IMR-90 (cell line): ENCODE results near the gene CEP70. TPM values are rescaled to one million over a fixed set of nuclear protein-coding genes. Genes with fewer than 3 reads are reported as not detected.

ENCODE experiments used
- ATAC-seq: fragments of 200-7000 bp; cut with Tn5 transposase; 2 replicates; pipeline ENCODE4 v1.9.1; 2020; ENCODE audit warnings: low read depth, mild to moderate bottlenecking, moderate library complexity
- BruUV-seq: library from RNA; stranded (reverse); fragments of 400-500 nt; replicated peaks from 2 replicates; lab custom pipeline; 2021; lab: Mats Ljungman, UMichigan
- CTCF ChIA-PET: fragments of 300-600 bp; formaldehyde crosslinking; extraction: SDS; loops from one replicate; lab custom pipeline; 2021; ENCODE audit warnings: antibody characterized with exemption; lab: Yijun Ruan, JAX
- POLR2A ChIA-PET: fragments of 300-600 bp; sonication (Branson Sonifier 250); formaldehyde crosslinking; loops from one replicate; lab custom pipeline; 2022; ENCODE audit warnings: antibody characterized with exemption; ENCODE audit not compliant: unreplicated experiment; lab: Charles Lee
- DNase-seq: peaks from one replicate; pipeline ENCODE4 v3.0.0; 2013
- H2AFZ ChIP-seq: replicated peaks from 2 replicates; pipeline ENCODE3; 2013; ENCODE audit warnings: low read length, mild to moderate bottlenecking; ENCODE audit not compliant: poor library complexity
- H2AK5ac ChIP-seq: 2 replicates; pipeline ENCODE4 v1.6.1; 2013; ENCODE audit warnings: low read depth, low read length, inconsistent platforms
- H2AK9ac ChIP-seq: replicated peaks from 2 replicates; pipeline ENCODE3; 2013; ENCODE audit warnings: mild to moderate bottlenecking, low read depth, low read length, moderate library complexity; ENCODE audit not compliant: poor library complexity
- H2BK120ac ChIP-seq: 2 replicates; pipeline ENCODE4 v1.6.1; 2013; ENCODE audit warnings: low read depth, low read length, inconsistent platforms
- H2BK15ac ChIP-seq: 3 replicates; pipeline ENCODE4 v1.6.1; 2013; ENCODE audit warnings: low read depth, low read length, inconsistent platforms
- H2BK20ac ChIP-seq: 2 replicates; pipeline ENCODE4 v1.6.1; 2013; ENCODE audit warnings: low read depth, mild to moderate bottlenecking, inconsistent platforms, low read length, moderate library complexity
- H2BK5ac ChIP-seq: 2 replicates; pipeline ENCODE4 v1.6.1; 2013; ENCODE audit warnings: mild to moderate bottlenecking, low read depth, low read length, inconsistent platforms; ENCODE audit not compliant: poor library complexity, severe bottlenecking
- H3K14ac ChIP-seq: replicated peaks from 2 replicates; pipeline ENCODE4 v1.6.1; 2013; ENCODE audit warnings: low read depth, low read length, inconsistent platforms
- H3K18ac ChIP-seq: 2 replicates; pipeline ENCODE4 v1.6.1; 2013; ENCODE audit warnings: low read depth, low read length, control low read depth
- H3K23ac ChIP-seq: 2 replicates; pipeline ENCODE4 v1.6.1; 2013; ENCODE audit warnings: low read depth, low read length, inconsistent platforms
- H3K27ac ChIP-seq: 2 replicates; pipeline ENCODE4 v1.5.1; 2013; ENCODE audit warnings: mild to moderate bottlenecking, control low read depth, low read length; ENCODE audit not compliant: insufficient read depth
- H3K27me3 ChIP-seq: 2 replicates; pipeline ENCODE4 v1.6.1; 2013; ENCODE audit warnings: low read length; ENCODE audit not compliant: control insufficient read depth, insufficient read depth
- H3K36me3 ChIP-seq: 2 replicates; pipeline ENCODE4 v1.6.1; 2013; ENCODE audit warnings: low read length, mixed read lengths; ENCODE audit not compliant: control insufficient read depth, insufficient read depth
- H3K4ac ChIP-seq: 2 replicates; pipeline ENCODE4 v1.6.1; 2013; ENCODE audit warnings: low read depth, low read length, inconsistent platforms
- H3K4me1 ChIP-seq: 2 replicates; pipeline ENCODE4 v1.6.1; 2013; ENCODE audit warnings: low read length, mixed read lengths; ENCODE audit not compliant: control insufficient read depth, insufficient read depth
- H3K4me2 ChIP-seq: 2 replicates; pipeline ENCODE4 v1.6.1; 2013; ENCODE audit warnings: low read depth, mild to moderate bottlenecking, control low read depth, low read length, moderate library complexity
- H3K4me3 ChIP-seq: 2 replicates; pipeline ENCODE4 v1.5.1; 2013; ENCODE audit warnings: low read depth, mild to moderate bottlenecking, control low read depth, low read length, moderate library complexity; ENCODE audit not compliant: insufficient read depth
- H3K56ac ChIP-seq: 2 replicates; pipeline ENCODE4 v1.6.1; 2013; ENCODE audit warnings: low read length, inconsistent platforms; ENCODE audit not compliant: insufficient read depth; ENCODE audit errors: extremely low read depth
- H3K79me1 ChIP-seq, 2 experiments: 2 replicates each; pipeline ENCODE4 v1.6.1; 2013; ENCODE audit warnings: low read length in 2 of 2, inconsistent platforms in 1 of 2, low read depth in 1 of 2
- H3K9ac ChIP-seq: 2 replicates; pipeline ENCODE4 v1.6.1; 2013; ENCODE audit warnings: low read depth, low read length, control low read depth
- H3K9me1 ChIP-seq: 2 replicates; pipeline ENCODE4 v1.6.1; 2013; ENCODE audit warnings: low read length, inconsistent platforms; ENCODE audit not compliant: insufficient read depth
- H3K9me3 ChIP-seq: 2 replicates; pipeline ENCODE4 v1.6.1; 2013; ENCODE audit warnings: low read length; ENCODE audit not compliant: control insufficient read depth, insufficient read depth
- H4K20me1 ChIP-seq: 2 replicates; pipeline ENCODE4 v1.6.1; 2013; ENCODE audit warnings: low read length, inconsistent platforms; ENCODE audit not compliant: insufficient read depth
- H4K5ac ChIP-seq: 2 replicates; pipeline ENCODE4 v1.6.1; 2013; ENCODE audit warnings: mild to moderate bottlenecking, low read depth, low read length, control low read depth
- H4K8ac ChIP-seq, 2 experiments: 2 replicates each; pipeline ENCODE4 v1.6.1; 2013; ENCODE audit warnings: low read depth in 2 of 2, low read length in 2 of 2, control low read depth in 1 of 2, inconsistent platforms in 1 of 2
- H4K91ac ChIP-seq: 2 replicates; pipeline ENCODE4 v1.6.1; 2013; ENCODE audit warnings: low read depth, low read length, inconsistent platforms; ENCODE audit not compliant: insufficient read depth
- BHLHE40 ChIP-seq: fragments of 150-350 bp; IDR thresholded peaks from 2 replicates; pipeline ENCODE4 v1.6.1; 2016; ENCODE audit warnings: mild to moderate bottlenecking, low read depth, low read length
- CEBPB ChIP-seq: IDR thresholded peaks from 2 replicates; pipeline ENCODE4 v1.6.1; 2012; ENCODE audit warnings: low read depth, low read length, improper control_type of control experiment
- CHD1 ChIP-seq: IDR thresholded peaks from 2 replicates; pipeline ENCODE4 v1.6.1; 2012; ENCODE audit warnings: low read depth, low read length, improper control_type of control experiment
- FOS ChIP-seq: fragments of 150-350 bp; IDR thresholded peaks from 2 replicates; pipeline ENCODE4 v1.6.1; 2016; ENCODE audit warnings: low read depth, low read length
- MAFK ChIP-seq: IDR thresholded peaks from 2 replicates; pipeline ENCODE4 v1.6.1; 2012; ENCODE audit warnings: low read depth, low read length, improper control_type of control experiment
- MAZ ChIP-seq: IDR thresholded peaks from 2 replicates; pipeline ENCODE4 v1.6.1; 2012; ENCODE audit warnings: low read depth, mild to moderate bottlenecking, low read length, improper control_type of control experiment, moderate library complexity, borderline replicate concordance
- MXI1 ChIP-seq: IDR thresholded peaks from 2 replicates; pipeline ENCODE4 v1.6.1; 2012; ENCODE audit warnings: low read depth, mild to moderate bottlenecking, low read length, moderate library complexity, borderline replicate concordance
- POLR2A ChIP-seq: IDR thresholded peaks from 2 replicates; pipeline ENCODE4 v1.6.1; 2012; ENCODE audit warnings: mild to moderate bottlenecking, low read depth, low read length
- RCOR1 ChIP-seq: IDR thresholded peaks from 2 replicates; pipeline ENCODE4 v1.6.1; 2012; ENCODE audit warnings: mild to moderate bottlenecking, low read length, improper control_type of control experiment; ENCODE audit not compliant: insufficient replicate concordance
- RFX5 ChIP-seq: IDR thresholded peaks from 2 replicates; pipeline ENCODE4 v1.8.0; 2012; ENCODE audit warnings: low read depth, mild to moderate bottlenecking, low read length, moderate library complexity
- SMC3 ChIP-seq: fragments of 150-350 bp; IDR thresholded peaks from 2 replicates; pipeline ENCODE4 v1.6.1; 2016; ENCODE audit warnings: low read depth, mild to moderate bottlenecking, antibody characterized with exemption, low read length, moderate library complexity
- WGBS, 2 experiments: methylation state at CpG; one replicate each; pipeline versions ENCODE4 v1.1.5 to v1.1.7; 2013; ENCODE audit warnings: missing lambda C conversion rate in 2 of 2; ENCODE audit not compliant: insufficient read length in 1 of 2; ENCODE audit errors: extremely low coverage in 2 of 2; 5-methylcytosine and 5-hydroxymethylcytosine counted together
- dilution Hi-C: fragments of 300-500 bp; cut with HindIII; formaldehyde crosslinking; loops from one replicate; pipeline ENCODE4 v1.14.3; 2018; ENCODE audit warnings: low sequenced_read_pairs; ENCODE audit not compliant: unreplicated experiment
- in situ Hi-C: fragments of 300-500 bp; cut with MboI; formaldehyde crosslinking; loops from 3 replicates; pipeline ENCODE4 v1.14.3; 2019; ENCODE audit warnings: low sequenced_read_pairs, inconsistent platforms, mixed read lengths
- intact Hi-C: fragments of 100-400 bp; cut with micrococcal nuclease; formaldehyde crosslinking; loops from 2 replicates; pipeline ENCODE4 v1.10.0; 2022
- polyA plus RNA-seq, 3 experiments: library from polyadenylated mRNA; depleted of rRNA; stranded (reverse); fragments of >200 nt; gene quantifications; 2 replicates each; pipeline ENCODE4 v1.2.3, GENCODE V29; 2012; ENCODE audit warnings: low replicate concordance in 1 of 3
- total RNA-seq: library from RNA; depleted of rRNA; stranded (reverse); fragments of >200 nt; gene quantifications from 2 replicates; pipeline ENCODE4 v1.2.3, GENCODE V29; 2012
- TF ChIP-seq, protein P1 (sequence below): conservative IDR thresholded peaks from 2 replicates; pipeline ENCODE4 v1.5.1; 2012; ENCODE audit warnings: mild to moderate bottlenecking, low read depth, low read length, improper control_type of control experiment
- TF ChIP-seq, protein P2 (sequence below): fragments of 150-350 bp; IDR thresholded peaks from 2 replicates; pipeline ENCODE4 v1.6.1; 2017; ENCODE audit warnings: mild to moderate bottlenecking, antibody characterized with exemption, low read length, low read depth

CEP70 gene
- total and polyA plus RNA-seq, 2 of the 4 experiments (the other 2 are of a cell fraction): 4.6 to 11.1 TPM

DNA sequence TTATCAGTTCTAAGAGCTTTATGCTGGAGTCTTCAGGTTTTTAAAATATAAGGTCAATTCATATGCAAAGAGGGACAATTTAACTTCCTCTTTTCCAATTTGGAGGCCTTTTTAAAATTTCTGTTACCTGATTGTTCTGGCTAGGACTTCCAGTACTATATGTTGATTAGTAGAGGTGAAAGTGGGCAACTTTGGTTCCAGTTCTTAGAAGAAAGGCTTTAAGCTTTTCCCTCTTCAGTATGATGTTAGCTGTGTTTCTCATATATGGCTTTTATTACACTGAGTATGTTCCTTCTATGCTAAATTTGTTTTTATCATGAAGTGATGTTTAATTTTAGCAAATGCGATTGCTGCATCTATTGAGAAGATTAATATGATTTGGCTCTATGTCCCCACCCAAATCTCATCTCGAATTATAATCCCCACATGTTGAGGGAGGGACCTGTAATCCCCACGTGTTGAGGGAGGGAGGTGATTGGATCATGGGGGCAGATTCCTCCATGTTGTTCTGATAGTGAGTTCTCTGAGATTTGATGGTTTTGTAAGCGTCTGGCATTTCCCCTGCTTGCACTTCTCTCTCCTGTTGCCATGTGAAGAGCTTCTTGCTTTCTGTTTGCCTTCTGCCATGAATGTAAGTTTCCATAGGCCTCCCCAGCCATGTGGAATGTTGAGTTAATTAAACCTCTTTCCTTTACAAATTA, 48.3 kb upstream of the CEP70 start:
- TF ChIP-seq FOS (no peak), MXI1 (no peak), BHLHE40 (no peak), MAFK (no peak), RFX5 (no peak), MAZ (no peak), POLR2A (no peak), RCOR1 (no peak), CHD1 (no peak), CEBPB (no peak), SMC3 (no peak)
- TF ChIP-seq, protein P1, sequence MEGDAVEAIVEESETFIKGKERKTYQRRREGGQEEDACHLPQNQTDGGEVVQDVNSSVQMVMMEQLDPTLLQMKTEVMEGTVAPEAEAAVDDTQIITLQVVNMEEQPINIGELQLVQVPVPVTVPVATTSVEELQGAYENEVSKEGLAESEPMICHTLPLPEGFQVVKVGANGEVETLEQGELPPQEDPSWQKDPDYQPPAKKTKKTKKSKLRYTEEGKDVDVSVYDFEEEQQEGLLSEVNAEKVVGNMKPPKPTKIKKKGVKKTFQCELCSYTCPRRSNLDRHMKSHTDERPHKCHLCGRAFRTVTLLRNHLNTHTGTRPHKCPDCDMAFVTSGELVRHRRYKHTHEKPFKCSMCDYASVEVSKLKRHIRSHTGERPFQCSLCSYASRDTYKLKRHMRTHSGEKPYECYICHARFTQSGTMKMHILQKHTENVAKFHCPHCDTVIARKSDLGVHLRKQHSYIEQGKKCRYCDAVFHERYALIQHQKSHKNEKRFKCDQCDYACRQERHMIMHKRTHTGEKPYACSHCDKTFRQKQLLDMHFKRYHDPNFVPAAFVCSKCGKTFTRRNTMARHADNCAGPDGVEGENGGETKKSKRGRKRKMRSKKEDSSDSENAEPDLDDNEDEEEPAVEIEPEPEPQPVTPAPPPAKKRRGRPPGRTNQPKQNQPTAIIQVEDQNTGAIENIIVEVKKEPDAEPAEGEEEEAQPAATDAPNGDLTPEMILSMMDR: no peak
- TF ChIP-seq, protein P2, sequence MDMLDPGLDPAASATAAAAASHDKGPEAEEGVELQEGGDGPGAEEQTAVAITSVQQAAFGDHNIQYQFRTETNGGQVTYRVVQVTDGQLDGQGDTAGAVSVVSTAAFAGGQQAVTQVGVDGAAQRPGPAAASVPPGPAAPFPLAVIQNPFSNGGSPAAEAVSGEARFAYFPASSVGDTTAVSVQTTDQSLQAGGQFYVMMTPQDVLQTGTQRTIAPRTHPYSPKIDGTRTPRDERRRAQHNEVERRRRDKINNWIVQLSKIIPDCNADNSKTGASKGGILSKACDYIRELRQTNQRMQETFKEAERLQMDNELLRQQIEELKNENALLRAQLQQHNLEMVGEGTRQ: no peak
- no peaks in the 10 kb centered on the region for H3K79me1 ChIP-seq
- POLR2A ChIA-PET: no interaction called here
- H2BK15ac ChIP-seq: no peak overlapping the region
- no peak overlapping the region for H2BK5ac ChIP-seq
- no peaks in the 10 kb centered on the region for H3K4me1 ChIP-seq
- H2AFZ ChIP-seq: no peak overlapping the region
- WGBS, 2 experiments: no CpG with 5 or more reads among the region's 4 CpGs
- no peak overlapping the region for H2AK5ac ChIP-seq
- no peaks in the 10 kb centered on the region for H3K9me1 ChIP-seq
- no peaks in the 10 kb centered on the region for H3K27me3 ChIP-seq
- ATAC-seq (no peak), DNase-seq (no peak)
- H3K4me3 ChIP-seq: no peak overlapping the region
- H3K4me2 ChIP-seq: no peak overlapping the region
- no peak overlapping the region for H3K27ac ChIP-seq
- in situ Hi-C loops (no loop called here), dilution Hi-C loops (no loop called here), intact Hi-C loops (no loop called here)
- no peak overlapping the region for H3K9ac ChIP-seq
- peaks cover 11% of the 10 kb centered on the region for H3K9me3 ChIP-seq
- no peak overlapping the region for H3K23ac ChIP-seq
- no TSS peak for BruUV-seq
- H3K4ac ChIP-seq: no peak overlapping the region
- no peak overlapping the region for H4K8ac ChIP-seq
- no peaks in the 10 kb centered on the region for H4K20me1 ChIP-seq
- CTCF ChIA-PET: no interaction called here
- H2BK20ac ChIP-seq: no peak overlapping the region
- no peak overlapping the region for H2BK120ac ChIP-seq
- no peak overlapping the region for H4K5ac ChIP-seq
- no peaks in the 10 kb centered on the region for H3K36me3 ChIP-seq
- H3K14ac ChIP-seq: no peak overlapping the region
- H2AK9ac ChIP-seq: no peak overlapping the region
- H3K56ac ChIP-seq: no peak overlapping the region
- no peak overlapping the region for H3K18ac ChIP-seq
- no peak overlapping the region for H4K91ac ChIP-seq
